Mesenchymal stem cell (in vitro differentiated cells and primary cell): ENCODE measurements around the gene ANKS1B.

Experiments
- DNase-seq: peaks from one replicate; pipeline ENCODE4 v3.0.0-alpha.2; 2013
- H2AFZ ChIP-seq: one replicate; pipeline ENCODE4 v1.6.1; 2013; ENCODE audit warnings: low read depth, mild to moderate bottlenecking, control low read depth, inconsistent platforms, low read length, moderate library complexity
- H2AK5ac ChIP-seq: 2 replicates; pipeline ENCODE4 v1.6.1; 2013; ENCODE audit warnings: low read length, moderate library complexity, mild to moderate bottlenecking, inconsistent platforms; ENCODE audit not compliant: severe bottlenecking
- H2BK120ac ChIP-seq: one replicate; pipeline ENCODE4 v1.6.1; 2013; ENCODE audit warnings: low read depth, mild to moderate bottlenecking, inconsistent platforms, low read length, moderate library complexity
- H2BK12ac ChIP-seq, 2 experiments: one replicate each; pipeline ENCODE4 v1.6.1; 2013; ENCODE audit warnings: inconsistent platforms in 2 of 2, low read length in 2 of 2, mild to moderate bottlenecking in 2 of 2, moderate library complexity in 2 of 2, control low read depth in 1 of 2
- H2BK15ac ChIP-seq: one replicate; pipeline ENCODE4 v1.6.1; 2013; ENCODE audit warnings: mild to moderate bottlenecking, low read depth, inconsistent platforms; ENCODE audit not compliant: poor library complexity, severe bottlenecking
- H2BK5ac ChIP-seq: 2 replicates; pipeline ENCODE4 v1.6.1; 2013; ENCODE audit warnings: low read depth, mild to moderate bottlenecking, low read length, control low read depth, inconsistent platforms; ENCODE audit not compliant: poor library complexity, severe bottlenecking
- H3K14ac ChIP-seq, 2 experiments: one replicate each; pipeline ENCODE4 v1.6.1; 2013; ENCODE audit warnings: inconsistent platforms in 2 of 2, low read length in 2 of 2, control low read depth in 1 of 2, mild to moderate bottlenecking in 1 of 2, moderate library complexity in 1 of 2
- H3K18ac ChIP-seq, 2 experiments: one replicate each; pipeline ENCODE4 v1.6.1; 2013; ENCODE audit warnings: inconsistent platforms in 2 of 2, low read length in 2 of 2, control low read depth in 1 of 2, low read depth in 1 of 2, mild to moderate bottlenecking in 1 of 2
- H3K23ac ChIP-seq, 2 experiments: one replicate each; pipeline ENCODE4 v1.6.1; 2013; ENCODE audit warnings: inconsistent platforms in 2 of 2, low read length in 2 of 2, mild to moderate bottlenecking in 2 of 2, moderate library complexity in 2 of 2, control low read depth in 1 of 2
- H3K27ac ChIP-seq: 2 replicates; pipeline ENCODE4 v1.5.1; 2013; ENCODE audit warnings: mild to moderate bottlenecking, moderate library complexity, low read length, control low read depth, inconsistent platforms; ENCODE audit not compliant: poor library complexity, severe bottlenecking
- H3K27me3 ChIP-seq, 2 experiments: 2 replicates each; pipeline versions ENCODE4 v1.6.1 to v1.7.0; 2013; ENCODE audit warnings: low read length in 2 of 2, mild to moderate bottlenecking in 2 of 2, moderate library complexity in 2 of 2, control low read depth in 1 of 2, inconsistent platforms in 1 of 2; ENCODE audit not compliant: control insufficient read depth in 1 of 2, insufficient read depth in 1 of 2
- H3K36me3 ChIP-seq, 2 experiments: 2 replicates each; pipeline versions ENCODE4 v1.6.1 to v1.7.0; 2013; ENCODE audit warnings: low read length in 2 of 2, control low read depth in 1 of 2, inconsistent platforms in 1 of 2, low read depth in 1 of 2, mild to moderate bottlenecking in 1 of 2; ENCODE audit not compliant: insufficient read depth in 2 of 2, control insufficient read depth in 1 of 2
- H3K4ac ChIP-seq, 2 experiments: one replicate each; pipeline ENCODE4 v1.6.1; 2013; ENCODE audit warnings: inconsistent platforms in 2 of 2, low read length in 2 of 2, mild to moderate bottlenecking in 2 of 2, moderate library complexity in 2 of 2, control low read depth in 1 of 2, low read depth in 1 of 2
- H3K4me1 ChIP-seq: 2 replicates; pipeline ENCODE4 v1.6.1; 2013; ENCODE audit warnings: low read depth, low read length, control low read depth; ENCODE audit not compliant: control insufficient read depth, insufficient read depth
- H3K4me2 ChIP-seq: 2 replicates; pipeline ENCODE4 v1.6.1; 2013; ENCODE audit warnings: low read length, mild to moderate bottlenecking, inconsistent platforms; ENCODE audit not compliant: poor library complexity, severe bottlenecking
- H3K4me3 ChIP-seq, 2 experiments: 2 replicates each; pipeline versions ENCODE4 v1.5.1 to v1.7.0; 2013; ENCODE audit warnings: low read length in 2 of 2, mild to moderate bottlenecking in 2 of 2, control low read depth in 1 of 2, low read depth in 1 of 2; ENCODE audit not compliant: insufficient read depth in 1 of 2
- H3K79me1 ChIP-seq: replicated peaks from 2 replicates; pipeline ENCODE4 v1.6.1; 2013; ENCODE audit warnings: mild to moderate bottlenecking, control low read depth, low read length, inconsistent platforms; ENCODE audit not compliant: poor library complexity, severe bottlenecking
- H3K9ac ChIP-seq: 2 replicates; pipeline ENCODE4 v1.7.0; 2013; ENCODE audit warnings: mild to moderate bottlenecking, low read length, moderate library complexity
- H3K9me3 ChIP-seq: 2 replicates; pipeline ENCODE4 v1.7.0; 2013; ENCODE audit warnings: mild to moderate bottlenecking, low read length; ENCODE audit not compliant: control insufficient read depth
- H4K8ac ChIP-seq: one replicate; pipeline ENCODE4 v1.6.1; 2013; ENCODE audit warnings: inconsistent platforms, mild to moderate bottlenecking, low read length, moderate library complexity
- H4K91ac ChIP-seq: one replicate; pipeline ENCODE4 v1.6.1; 2013; ENCODE audit warnings: mild to moderate bottlenecking, low read length, inconsistent platforms
- WGBS: methylation state at CpG from one replicate; pipeline ENCODE4 v1.1.7; 2013; ENCODE audit warnings: mixed read lengths; 5-methylcytosine and 5-hydroxymethylcytosine counted together

Gene ANKS1B

GRCh38 chr12:98911396-98911795, 1073.3 kb downstream of the ANKS1B start:
- Histone ChIP-seq H3K4me3 (no peak overlapping the region), H3K9me3 (no peaks in the 10 kb centered on the region), H3K4me1 (no peaks in the 10 kb centered on the region), H3K18ac (no peak overlapping the region), H2BK5ac (no peak overlapping the region), H2AK5ac (no peak overlapping the region), H3K4me2 (no peak overlapping the region), H3K27ac (no peak overlapping the region), H2BK12ac (no peak overlapping the region), H2AFZ (no peak overlapping the region), H3K9ac (no peak overlapping the region), H3K79me1 (no peaks in the 10 kb centered on the region), H2BK120ac (no peak overlapping the region), H4K8ac (no peak overlapping the region), H3K27me3 (no peaks in the 10 kb centered on the region), H3K4ac (no peak overlapping the region), H3K23ac (no peak overlapping the region), H3K14ac (no peak overlapping the region), H4K91ac (no peak overlapping the region), H3K36me3 (no peaks in the 10 kb centered on the region), H2BK15ac (no peak overlapping the region)
- DNase-seq = no peak
- 63% methylated on average over 2 of the region's 2 CpGs for WGBS

- Histone ChIP-seq H3K23ac (no peak overlapping the region), H2AFZ (no peak overlapping the region), H3K9me3 (no peaks in the 10 kb centered on the region), H2BK5ac (no peak overlapping the region), H3K4me3 (no peak overlapping the region), H3K4ac (no peak overlapping the region), H4K8ac (no peak overlapping the region), H3K27ac (no peak overlapping the region), H3K14ac (no peak overlapping the region), H3K4me1 (no peaks in the 10 kb centered on the region), H3K36me3 (no peaks in the 10 kb centered on the region), H3K79me1 (no peaks in the 10 kb centered on the region), H3K18ac (no peak overlapping the region), H3K4me2 (no peak overlapping the region), H3K27me3 (no peaks in the 10 kb centered on the region), H2AK5ac (no peak overlapping the region), H2BK120ac (no peak overlapping the region), H2BK12ac (no peak overlapping the region), H3K9ac (no peak overlapping the region), H4K91ac (no peak overlapping the region), H2BK15ac (no peak overlapping the region)
- no peak for DNase-seq
- 5% methylated on average over 2 of the region's 2 CpGs for WGBS
Observed at GRCh38 chr12:98909746-98910145, 1075.0 kb downstream of the ANKS1B start.

DNA sequence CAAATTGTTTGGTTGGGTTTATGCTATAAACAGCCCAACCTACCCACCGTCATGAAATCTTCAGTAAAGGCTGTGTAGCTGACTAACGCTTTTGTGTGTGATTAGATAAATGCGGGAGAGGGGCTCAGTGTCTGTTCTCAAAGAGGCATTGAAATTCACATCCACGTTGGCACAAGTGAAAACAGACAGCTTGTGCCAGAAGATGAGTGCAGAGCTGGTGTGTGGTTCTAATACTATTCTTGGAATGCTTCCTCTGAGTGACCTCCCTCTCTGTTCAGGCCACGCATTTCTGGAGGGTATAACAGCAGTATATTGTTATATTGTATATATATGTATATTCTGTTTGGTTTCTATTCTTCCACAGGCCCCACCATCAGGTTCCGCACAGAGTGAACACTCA, 1075.9 kb downstream of the ANKS1B start:
- Histone ChIP-seq H4K91ac (no peak overlapping the region), H2BK12ac (no peak overlapping the region), H3K27me3 (no peaks in the 10 kb centered on the region), H3K18ac (no peak overlapping the region), H3K9me3 (no peaks in the 10 kb centered on the region), H3K9ac (no peak overlapping the region), H2BK15ac (no peak overlapping the region), H3K23ac (no peak overlapping the region), H3K4ac (no peak overlapping the region), H3K79me1 (no peaks in the 10 kb centered on the region), H3K36me3 (no peaks in the 10 kb centered on the region), H3K4me3 (no peak overlapping the region), H3K4me1 (no peaks in the 10 kb centered on the region), H3K14ac (no peak overlapping the region), H2BK120ac (no peak overlapping the region), H4K8ac (no peak overlapping the region), H3K27ac (no peak overlapping the region), H3K4me2 (no peak overlapping the region), H2AFZ (no peak overlapping the region), H2BK5ac (no peak overlapping the region), H2AK5ac (no peak overlapping the region)
- WGBS = 73% methylated on average over 5 of the region's 6 CpGs
- DNase-seq = no peak

DNA sequence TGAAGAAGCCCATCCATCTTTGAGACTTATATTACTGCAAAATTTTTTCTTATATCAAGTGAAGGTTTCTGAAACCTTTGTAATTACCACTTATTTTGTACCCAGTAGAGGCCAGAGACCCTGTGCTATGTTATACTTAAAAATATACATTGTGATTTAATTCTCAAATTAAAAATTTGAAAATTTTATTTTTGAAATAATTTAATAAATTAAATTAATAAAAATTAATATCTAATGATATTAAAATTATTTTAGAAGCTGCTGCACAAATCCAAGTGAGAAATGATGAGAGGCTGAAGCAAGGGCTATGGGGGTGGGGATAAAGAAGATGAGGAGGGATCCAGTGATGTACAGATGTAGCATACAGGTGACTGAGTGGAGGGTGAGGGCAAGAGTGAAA, 1080.9 kb downstream of the ANKS1B start:
- no peak overlapping the region for H3K14ac ChIP-seq
- no peak overlapping the region for H4K8ac ChIP-seq
- H3K4ac ChIP-seq = no peak overlapping the region
- no peaks in the 10 kb centered on the region for H3K79me1 ChIP-seq
- no peaks in the 10 kb centered on the region for H3K36me3 ChIP-seq
- no peaks in the 10 kb centered on the region for H3K4me1 ChIP-seq
- H2BK12ac ChIP-seq = no peak overlapping the region
- no peak overlapping the region for H3K23ac ChIP-seq
- H3K27me3 ChIP-seq = no peaks in the 10 kb centered on the region
- H3K9ac ChIP-seq = no peak overlapping the region
- H2BK120ac ChIP-seq = no peak overlapping the region
- no peak overlapping the region for H3K4me3 ChIP-seq
- H4K91ac ChIP-seq = no peak overlapping the region
- no peak overlapping the region for H2BK5ac ChIP-seq
- H3K4me2 ChIP-seq = no peak overlapping the region
- no peak overlapping the region for H2AFZ ChIP-seq
- H3K9me3 ChIP-seq = no peaks in the 10 kb centered on the region
- H3K27ac ChIP-seq = no peak overlapping the region
- no peak for DNase-seq
- H2AK5ac ChIP-seq = no peak overlapping the region
- H3K18ac ChIP-seq = no peak overlapping the region
- H2BK15ac ChIP-seq = no peak overlapping the region
